Left lung (tissue), 10 donors: ENCODE data around the gene SPSB4. TPM values are rescaled to one million over a fixed set of nuclear protein-coding genes. Genes with fewer than 3 reads are reported as not detected.

Experiments
- ATAC-seq: fragments of 200-7000 bp; cut with Tn5 transposase; one replicate; pipeline ENCODE4 v1.9.1; 2020; ENCODE audit warnings: moderate library complexity
- DNase-seq, 4 donors: peaks; one replicate each; pipeline ENCODE4 v3.0.0-alpha.2; 2013 to 2020
- H3K27ac ChIP-seq, 2 donors: fragments of 200-600 bp; sonication (generic) in 1 of 2; one replicate each; pipeline versions ENCODE4 v1.5.0 to v1.8.0; 2020 to 2021
- H3K27me3 ChIP-seq, 2 donors: fragments of 200-600 bp; sonication (generic) in 1 of 2; one replicate each; pipeline versions ENCODE4 v1.5.0 to v1.8.0; 2020 to 2021
- H3K36me3 ChIP-seq, 2 donors: fragments of 200-600 bp; sonication (generic) in 1 of 2; one replicate each; pipeline versions ENCODE4 v1.5.0 to v1.8.0; 2020 to 2021
- H3K4me1 ChIP-seq, 2 donors: fragments of 200-600 bp; one replicate each; pipeline ENCODE4 v1.8.0; 2021
- H3K4me3 ChIP-seq, 2 donors: fragments of 200-600 bp; sonication (generic) in 1 of 2; one replicate each; pipeline versions ENCODE4 v1.5.0 to v1.8.0; 2020 to 2021; ENCODE audit warnings: mild to moderate bottlenecking in 1 of 2
- H3K9me3 ChIP-seq, 2 donors: fragments of 200-600 bp; sonication (generic) in 1 of 2; one replicate each; pipeline versions ENCODE4 v1.5.0 to v1.8.0; 2020 to 2021
- intact Hi-C, 2 donors: fragments of 100-400 bp; cut with DNase I; formaldehyde crosslinking; loops; one replicate each; pipeline versions ENCODE4 v1.11.2 to v1.14.2; 2022
- polyA plus RNA-seq, 6 donors: library from polyadenylated mRNA; unstranded; fragments of 120-200 nt; gene quantifications; one replicate each; pipeline ENCODE4 v1.2.1, GENCODE V29; 2013; ENCODE audit not compliant: insufficient read length in 6 of 6
- total RNA-seq, 2 donors: library from RNA; stranded (reverse); fragmentation: NEBNext Ultra II Directional; extraction: Animal tissue kit (Norgen Biotek cat#: 25700); gene quantifications; one replicate each; pipeline ENCODE4 v1.2.1, GENCODE V29; 2021
- TF ChIP-seq, protein P1 (sequence below), 2 donors: fragments of 200-600 bp; sonication (generic) in 1 of 2; IDR thresholded peaks; one replicate each; pipeline versions ENCODE4 v1.5.0 to v1.8.0; 2021; ENCODE audit warnings: antibody characterized with exemption in 2 of 2
- donor health status: DM: no; HTN: yes; CAD: no.
- donor health status: DM: no; HTN: no; CAD: no.

SPSB4 gene
- total and polyA plus RNA-seq, 8 donors, result 1.3 to 9.9 (median 6.2) TPM

DNA sequence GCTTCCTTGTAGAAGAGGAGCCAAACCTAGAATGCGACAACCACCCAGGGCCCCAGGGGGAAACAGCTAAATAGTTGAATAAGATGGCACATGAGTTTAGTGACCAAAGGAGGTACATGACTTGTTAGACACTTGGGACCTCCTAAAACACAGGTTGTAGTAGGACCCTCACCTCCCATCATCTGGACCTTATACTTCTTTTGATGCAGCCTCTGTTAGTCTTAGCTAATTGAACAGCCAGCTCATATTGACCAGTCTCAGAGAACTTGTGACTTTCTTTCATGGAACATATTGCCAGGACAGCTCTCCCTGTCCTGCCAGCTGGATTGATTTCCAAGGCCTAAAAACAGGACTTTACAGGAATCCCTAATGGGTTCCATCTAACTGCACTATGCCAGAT, 45.0 kb downstream of the SPSB4 start:
- no peaks in the 10 kb centered on the region for H3K36me3 ChIP-seq
- no peaks in the 10 kb centered on the region for H3K27me3 ChIP-seq
- intact Hi-C loops, result no loop called here
- TF ChIP-seq, protein P1, sequence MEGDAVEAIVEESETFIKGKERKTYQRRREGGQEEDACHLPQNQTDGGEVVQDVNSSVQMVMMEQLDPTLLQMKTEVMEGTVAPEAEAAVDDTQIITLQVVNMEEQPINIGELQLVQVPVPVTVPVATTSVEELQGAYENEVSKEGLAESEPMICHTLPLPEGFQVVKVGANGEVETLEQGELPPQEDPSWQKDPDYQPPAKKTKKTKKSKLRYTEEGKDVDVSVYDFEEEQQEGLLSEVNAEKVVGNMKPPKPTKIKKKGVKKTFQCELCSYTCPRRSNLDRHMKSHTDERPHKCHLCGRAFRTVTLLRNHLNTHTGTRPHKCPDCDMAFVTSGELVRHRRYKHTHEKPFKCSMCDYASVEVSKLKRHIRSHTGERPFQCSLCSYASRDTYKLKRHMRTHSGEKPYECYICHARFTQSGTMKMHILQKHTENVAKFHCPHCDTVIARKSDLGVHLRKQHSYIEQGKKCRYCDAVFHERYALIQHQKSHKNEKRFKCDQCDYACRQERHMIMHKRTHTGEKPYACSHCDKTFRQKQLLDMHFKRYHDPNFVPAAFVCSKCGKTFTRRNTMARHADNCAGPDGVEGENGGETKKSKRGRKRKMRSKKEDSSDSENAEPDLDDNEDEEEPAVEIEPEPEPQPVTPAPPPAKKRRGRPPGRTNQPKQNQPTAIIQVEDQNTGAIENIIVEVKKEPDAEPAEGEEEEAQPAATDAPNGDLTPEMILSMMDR (IDR thresholded peaks at IDR 0.05), result no peak
- H3K9me3 ChIP-seq, result no peaks in the 10 kb centered on the region
- H3K4me3 ChIP-seq, result no peak overlapping the region
- ATAC-seq (no peak), DNase-seq (no peak)
- no peak overlapping the region for H3K27ac ChIP-seq
- H3K4me1 ChIP-seq, result no peaks in the 10 kb centered on the region

GRCh38 chr3:141096981-141097380, 45.8 kb downstream of the SPSB4 start:
- TF ChIP-seq, protein P1 (IDR thresholded peaks at IDR 0.05), result no peak
- intact Hi-C loops, result no loop called here
- ATAC-seq, result no peak

GRCh38 chr3:141100112-141100511, 49.0 kb downstream of the SPSB4 start:
- no peak for ATAC-seq
- Histone ChIP-seq H3K9me3 (no peaks in the 10 kb centered on the region), H3K4me3 (no peak overlapping the region), H3K4me1 (no peaks in the 10 kb centered on the region), H3K36me3 (no peaks in the 10 kb centered on the region), H3K27me3 (no peaks in the 10 kb centered on the region), H3K27ac (no peak overlapping the region)
- no peak for DNase-seq
- TF ChIP-seq, protein P1 (IDR thresholded peaks at IDR 0.05), result no peak
- intact Hi-C loops, result loop anchor here in 1 of 2 donors (10.0 kb wide), 1 partner anchor 85 kb away; no protein-coding TSS in a partner anchor

More at GRCh38 chr3:141096981-141097380, 45.8 kb downstream of the SPSB4 start:
- Histone ChIP-seq H3K4me3 (no peak overlapping the region), H3K36me3 (no peaks in the 10 kb centered on the region), H3K9me3 (no peaks in the 10 kb centered on the region), H3K27ac (no peak overlapping the region), H3K4me1 (no peaks in the 10 kb centered on the region), H3K27me3 (no peaks in the 10 kb centered on the region)
- no peak for DNase-seq

GRCh38 chr3:141100531-141101320, 49.6 kb downstream of the SPSB4 start:
- intact Hi-C loops, result loop anchor here in 1 of 2 donors (10.0 kb wide), 1 partner anchor 86 kb away; no protein-coding TSS in a partner anchor
- TF ChIP-seq, protein P1 (IDR thresholded peaks at IDR 0.05), result no peak
- no peaks in the 10 kb centered on the region for H3K4me1 ChIP-seq
- DNase-seq, result no peak
- no peaks in the 10 kb centered on the region for H3K9me3 ChIP-seq
- ATAC-seq, result no peak
- H3K4me3 ChIP-seq, result no peak overlapping the region
- H3K36me3 ChIP-seq, result no peaks in the 10 kb centered on the region
- no peak overlapping the region for H3K27ac ChIP-seq
- no peaks in the 10 kb centered on the region for H3K27me3 ChIP-seq

DNA sequence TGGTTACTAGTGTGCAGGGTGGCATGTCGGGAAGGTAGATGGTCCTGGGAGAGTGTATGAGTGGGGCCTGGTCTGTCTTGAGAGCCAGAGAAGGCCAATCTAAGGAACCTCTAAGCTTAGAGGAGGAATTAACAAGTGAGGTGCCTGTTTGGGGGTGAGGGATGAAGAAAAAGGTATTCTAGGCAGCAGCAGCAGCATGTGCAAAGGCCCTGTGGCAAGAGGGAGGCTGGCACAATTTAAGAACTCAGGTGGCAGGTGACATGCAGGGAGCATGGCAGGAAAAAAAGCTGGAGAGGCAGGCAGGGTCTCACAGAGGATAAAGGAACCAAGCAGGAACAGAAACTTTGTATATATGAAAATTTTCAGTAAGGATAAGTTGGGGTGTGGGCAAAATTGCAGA, 51.2 kb downstream of the SPSB4 start:
- Histone ChIP-seq H3K36me3 (no peaks in the 10 kb centered on the region), H3K4me3 (no peak overlapping the region), H3K9me3 (no peaks in the 10 kb centered on the region), H3K27me3 (no peaks in the 10 kb centered on the region), H3K27ac (no peak overlapping the region), H3K4me1 (no peaks in the 10 kb centered on the region)
- intact Hi-C loops, result loop anchor here in 1 of 2 donors (10.0 kb wide), 1 partner anchor 88 kb away; no protein-coding TSS in a partner anchor
- TF ChIP-seq, protein P1 (IDR thresholded peaks at IDR 0.05), result no peak
- ATAC-seq (no peak), DNase-seq (no peak)
